BLaER1 (cell line): ENCODE measurements around the gene CORO2B.
"Not testable (repeated sequence)": the region's sequence is repeated elsewhere in the genome, so short reads cannot be mapped to it uniquely, and the experiment has no call there.

Experiments used
- H3K27ac ChIP-seq: shearing (Covaris generic); formaldehyde crosslinking; 2 replicates; pipeline ENCODE4 v1.8.1; 2022
- H3K27me3 ChIP-seq: shearing (Covaris generic); formaldehyde crosslinking; 2 replicates; pipeline ENCODE4 v1.8.1; 2022
- H3K36me3 ChIP-seq: shearing (Covaris generic); formaldehyde crosslinking; 2 replicates; pipeline ENCODE4 v1.8.1; 2022
- H3K4me1 ChIP-seq: shearing (Covaris generic); formaldehyde crosslinking; 2 replicates; pipeline ENCODE4 v1.8.1; 2022
- H3K4me2 ChIP-seq: shearing (Covaris generic); formaldehyde crosslinking; 2 replicates; pipeline ENCODE4 v1.8.1; 2022
- H3K4me3 ChIP-seq: shearing (Covaris generic); formaldehyde crosslinking; 2 replicates; pipeline ENCODE4 v1.8.1; 2022
- H3K9ac ChIP-seq: shearing (Covaris generic); formaldehyde crosslinking; 2 replicates; pipeline ENCODE4 v1.8.1; 2022
- H3K9me3 ChIP-seq: shearing (Covaris generic); formaldehyde crosslinking; 2 replicates; pipeline ENCODE4 v1.8.1; 2022
- H4K20me1 ChIP-seq: shearing (Covaris generic); formaldehyde crosslinking; 2 replicates; pipeline ENCODE4 v1.8.1; 2022
- Cebpa-rat ChIP-seq: shearing (Covaris generic); IDR thresholded peaks from 2 replicates; pipeline ENCODE4 v1.8.1; 2022

Gene CORO2B

GRCh38 chr15:68603216-68603595, 24.4 kb downstream of the CORO2B start:
- 0 out of 2 replicates have a peak, but pooled peaks cover 12% of the 10 kb centered on the region for H4K20me1 ChIP-seq
- no peak overlapping the region for H3K4me3 ChIP-seq
- TF ChIP-seq Cebpa-rat: no peak
- no peak overlapping the region for H3K27ac ChIP-seq
- no peaks in the 10 kb centered on the region for H3K27me3 ChIP-seq
- peaks cover 15% of the 10 kb centered on the region for H3K9me3 ChIP-seq
- H3K4me1 ChIP-seq: peaks cover 66% of the 10 kb centered on the region
- H3K9ac ChIP-seq: no peak overlapping the region
- peaks cover 11% of the 10 kb centered on the region; the same call in 1 of the 2 replicates for H3K36me3 ChIP-seq
- no peak overlapping the region for H3K4me2 ChIP-seq

GRCh38 chr15:68603951-68604350, 25.2 kb downstream of the CORO2B start:
- H3K9me3 ChIP-seq: peaks cover 15% of the 10 kb centered on the region
- no peak overlapping the region for H3K4me3 ChIP-seq
- 0 out of 2 replicates have a peak, but pooled peaks cover 9% of the 10 kb centered on the region for H4K20me1 ChIP-seq
- no peak overlapping the region for H3K4me2 ChIP-seq
- no peaks in the 10 kb centered on the region for H3K27me3 ChIP-seq
- no peak for TF ChIP-seq Cebpa-rat
- no peak overlapping the region for H3K27ac ChIP-seq
- peaks cover 11% of the 10 kb centered on the region; the same call in 1 of the 2 replicates for H3K36me3 ChIP-seq
- peaks cover 66% of the 10 kb centered on the region for H3K4me1 ChIP-seq
- H3K9ac ChIP-seq: no peak overlapping the region

- not testable (repeated sequence) for H3K4me2 ChIP-seq, H3K27ac ChIP-seq
- H3K9me3 ChIP-seq: peaks cover 15% of the 10 kb centered on the region
Observed at GRCh38 chr15:68604840-68605478, 26.2 kb downstream of the CORO2B start.

GRCh38 chr15:68606375-68606774, 27.6 kb downstream of the CORO2B start:
- H3K9ac ChIP-seq: no peak overlapping the region
- no peaks in the 10 kb centered on the region for H4K20me1 ChIP-seq
- H3K4me3 ChIP-seq: no peak overlapping the region
- peaks cover 15% of the 10 kb centered on the region for H3K9me3 ChIP-seq
- peaks cover 50% of the 10 kb centered on the region for H3K4me1 ChIP-seq
- peaks cover 11% of the 10 kb centered on the region; the same call in 1 of the 2 replicates for H3K36me3 ChIP-seq
- no peaks in the 10 kb centered on the region for H3K27me3 ChIP-seq
- no peak for TF ChIP-seq Cebpa-rat
- no peak overlapping the region for H3K27ac ChIP-seq
- no peak overlapping the region for H3K4me2 ChIP-seq

More at GRCh38 chr15:68604840-68605478, 26.2 kb downstream of the CORO2B start:
- H3K4me3 ChIP-seq, H3K9ac ChIP-seq, H4K20me1 ChIP-seq, H3K27me3 ChIP-seq: not testable (repeated sequence)
- peaks cover 64% of the 10 kb centered on the region for H3K4me1 ChIP-seq
- H3K36me3 ChIP-seq: peaks cover 11% of the 10 kb centered on the region; the same call in 1 of the 2 replicates

GRCh38 chr15:68608206-68608843, 29.5 kb downstream of the CORO2B start:
- peak overlapping the region; percentile 69 for H3K4me2 ChIP-seq
- peaks cover 41% of the 10 kb centered on the region for H3K4me1 ChIP-seq
- no peak for TF ChIP-seq Cebpa-rat
- no peak overlapping the region for H3K9ac ChIP-seq
- peak overlapping the region; percentile 59 for H3K27ac ChIP-seq
- peaks cover 15% of the 10 kb centered on the region for H3K9me3 ChIP-seq
- no peaks in the 10 kb centered on the region for H4K20me1 ChIP-seq
- H3K4me3 ChIP-seq: no peak overlapping the region
- H3K36me3 ChIP-seq: peaks cover 11% of the 10 kb centered on the region; the same call in 1 of the 2 replicates
- no peaks in the 10 kb centered on the region for H3K27me3 ChIP-seq

GRCh38 chr15:68608844-68609232, 30.0 kb downstream of the CORO2B start:
- TF ChIP-seq Cebpa-rat: no peak
- Histone ChIP-seq H3K4me1 (peaks cover 46% of the 10 kb centered on the region), H4K20me1 (no peaks in the 10 kb centered on the region), H3K36me3 (peaks cover 11% of the 10 kb centered on the region; the same call in 1 of the 2 replicates), H3K9ac (no peak overlapping the region), H3K4me2 (peak overlapping the region; percentile 69), H3K27me3 (no peaks in the 10 kb centered on the region), H3K4me3 (no peak overlapping the region), H3K9me3 (peaks cover 15% of the 10 kb centered on the region), H3K27ac (peak overlapping the region; percentile 59; the same call in 1 of the 2 replicates)

- Histone ChIP-seq H3K9ac (no peak overlapping the region), H3K4me2 (peak overlapping the region; percentile 69), H3K27me3 (no peaks in the 10 kb centered on the region), H3K4me3 (no peak overlapping the region), H3K36me3 (peaks cover 11% of the 10 kb centered on the region; the same call in 1 of the 2 replicates), H3K4me1 (peaks cover 54% of the 10 kb centered on the region), H3K9me3 (peaks cover 15% of the 10 kb centered on the region), H4K20me1 (no peaks in the 10 kb centered on the region), H3K27ac (no peak overlapping the region; the same call in 1 of the 2 replicates)
- 0 out of 2 replicates have a peak, but pooled peaks have one; percentile 18 for TF ChIP-seq Cebpa-rat
Observed at GRCh38 chr15:68609629-68610028, 30.8 kb downstream of the CORO2B start.

- TF ChIP-seq Cebpa-rat: no peak
Observed at GRCh38 chr15:68610825-68611224, 32.0 kb downstream of the CORO2B start.

GRCh38 chr15:68612503-68612902, 33.7 kb downstream of the CORO2B start:
- no peak for TF ChIP-seq Cebpa-rat
- Histone ChIP-seq H3K9ac (no peak overlapping the region), H4K20me1 (no peaks in the 10 kb centered on the region), H3K4me3 (no peak overlapping the region), H3K36me3 (no peaks in the 10 kb centered on the region), H3K27ac (no peak overlapping the region), H3K27me3 (no peaks in the 10 kb centered on the region), H3K9me3 (no peaks in the 10 kb centered on the region), H3K4me1 (peaks cover 74% of the 10 kb centered on the region), H3K4me2 (no peak overlapping the region)

More at GRCh38 chr15:68610825-68611224, 32.0 kb downstream of the CORO2B start:
- H4K20me1 ChIP-seq: no peaks in the 10 kb centered on the region
- peaks cover 66% of the 10 kb centered on the region for H3K4me1 ChIP-seq
- no peaks in the 10 kb centered on the region for H3K27me3 ChIP-seq
- H3K27ac ChIP-seq: no peak overlapping the region
- H3K4me2 ChIP-seq: no peak overlapping the region
- peaks cover 14% of the 10 kb centered on the region for H3K9me3 ChIP-seq
- H3K4me3 ChIP-seq: no peak overlapping the region
- peaks cover 10% of the 10 kb centered on the region; the same call in 1 of the 2 replicates for H3K36me3 ChIP-seq
- no peak overlapping the region for H3K9ac ChIP-seq
